Measurements from ENCODE around the gene PDZK1IP1. TPM values are rescaled to one million over a fixed set of nuclear protein-coding genes. Genes with fewer than 3 reads are reported as not detected.

The PDZK1IP1 gene
- total RNA-seq, 1 donor from 2014 or later = not detected

DNA sequence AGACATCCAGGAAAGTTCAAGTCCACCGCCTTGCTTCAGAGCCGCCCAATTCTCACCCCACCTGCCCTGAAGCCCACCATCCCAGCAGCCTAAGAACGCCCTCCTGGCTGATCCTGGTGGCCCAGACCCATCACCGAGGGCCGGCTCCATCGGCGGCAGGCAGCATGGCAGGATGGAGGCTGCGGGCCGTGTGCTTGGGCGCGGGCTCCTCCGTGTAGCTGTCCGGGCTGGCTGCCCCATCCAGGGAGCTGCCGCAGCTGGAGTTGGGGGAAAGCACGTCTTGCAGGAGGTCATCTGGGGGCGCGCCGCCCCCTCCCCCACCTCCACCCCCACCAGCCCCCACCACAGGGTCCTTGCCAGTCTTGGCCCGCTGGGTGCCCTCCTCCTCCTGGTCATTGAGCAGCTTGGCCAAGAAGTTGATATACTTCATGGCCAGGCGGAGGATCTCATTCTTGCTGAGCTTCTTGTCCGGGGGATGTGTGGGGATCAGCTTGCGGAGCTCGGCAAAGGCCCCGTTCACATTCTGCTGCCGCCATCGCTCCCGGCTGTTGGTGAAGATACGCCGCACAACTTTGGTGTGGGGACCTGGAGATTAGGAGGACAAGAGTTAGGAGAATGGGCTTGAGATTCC is 29.9 kb upstream of the PDZK1IP1 start:
- Mint-ChIP-seq H3K27me3 (ENCODE audit: low read depth) (no peaks in the 10 kb centered on the region), H3K4me1 (no peaks in the 10 kb centered on the region)
- DNase-seq (ENCODE audit: low read depth, low spot score) = no peak

GRCh38 chr1:47219001-47219400 is 29.2 kb upstream of the PDZK1IP1 start:
- H3K4me1 Mint-ChIP-seq = no peaks in the 10 kb centered on the region
- TF ChIP-seq, protein P1, sequence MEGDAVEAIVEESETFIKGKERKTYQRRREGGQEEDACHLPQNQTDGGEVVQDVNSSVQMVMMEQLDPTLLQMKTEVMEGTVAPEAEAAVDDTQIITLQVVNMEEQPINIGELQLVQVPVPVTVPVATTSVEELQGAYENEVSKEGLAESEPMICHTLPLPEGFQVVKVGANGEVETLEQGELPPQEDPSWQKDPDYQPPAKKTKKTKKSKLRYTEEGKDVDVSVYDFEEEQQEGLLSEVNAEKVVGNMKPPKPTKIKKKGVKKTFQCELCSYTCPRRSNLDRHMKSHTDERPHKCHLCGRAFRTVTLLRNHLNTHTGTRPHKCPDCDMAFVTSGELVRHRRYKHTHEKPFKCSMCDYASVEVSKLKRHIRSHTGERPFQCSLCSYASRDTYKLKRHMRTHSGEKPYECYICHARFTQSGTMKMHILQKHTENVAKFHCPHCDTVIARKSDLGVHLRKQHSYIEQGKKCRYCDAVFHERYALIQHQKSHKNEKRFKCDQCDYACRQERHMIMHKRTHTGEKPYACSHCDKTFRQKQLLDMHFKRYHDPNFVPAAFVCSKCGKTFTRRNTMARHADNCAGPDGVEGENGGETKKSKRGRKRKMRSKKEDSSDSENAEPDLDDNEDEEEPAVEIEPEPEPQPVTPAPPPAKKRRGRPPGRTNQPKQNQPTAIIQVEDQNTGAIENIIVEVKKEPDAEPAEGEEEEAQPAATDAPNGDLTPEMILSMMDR (conservative IDR thresholded peaks at IDR 0.05) = no peak
- H3K4me3 Mint-ChIP-seq = no peak overlapping the region
- H3K27me3 Mint-ChIP-seq (ENCODE audit: low read depth) = no peaks in the 10 kb centered on the region
- H3K27ac Mint-ChIP-seq (ENCODE audit: unreplicated experiment) = no peak overlapping the region
- no peaks in the 10 kb centered on the region for H3K36me3 Mint-ChIP-seq (ENCODE audit: low read depth)
- H3K9me3 Mint-ChIP-seq = peaks cover 3% of the 10 kb centered on the region
- DNase-seq (ENCODE audit: low read depth, low spot score) = no peak

More for the DNA sequence above, 29.9 kb upstream of the PDZK1IP1 start:
- TF ChIP-seq, protein P1 (conservative IDR thresholded peaks at IDR 0.05) = no peak
- H3K4me3 Mint-ChIP-seq = no peak overlapping the region
- no peak overlapping the region for H3K27ac Mint-ChIP-seq (ENCODE audit: unreplicated experiment)
- no peaks in the 10 kb centered on the region for H3K36me3 Mint-ChIP-seq (ENCODE audit: low read depth)
- peaks cover 3% of the 10 kb centered on the region for H3K9me3 Mint-ChIP-seq

DNA sequence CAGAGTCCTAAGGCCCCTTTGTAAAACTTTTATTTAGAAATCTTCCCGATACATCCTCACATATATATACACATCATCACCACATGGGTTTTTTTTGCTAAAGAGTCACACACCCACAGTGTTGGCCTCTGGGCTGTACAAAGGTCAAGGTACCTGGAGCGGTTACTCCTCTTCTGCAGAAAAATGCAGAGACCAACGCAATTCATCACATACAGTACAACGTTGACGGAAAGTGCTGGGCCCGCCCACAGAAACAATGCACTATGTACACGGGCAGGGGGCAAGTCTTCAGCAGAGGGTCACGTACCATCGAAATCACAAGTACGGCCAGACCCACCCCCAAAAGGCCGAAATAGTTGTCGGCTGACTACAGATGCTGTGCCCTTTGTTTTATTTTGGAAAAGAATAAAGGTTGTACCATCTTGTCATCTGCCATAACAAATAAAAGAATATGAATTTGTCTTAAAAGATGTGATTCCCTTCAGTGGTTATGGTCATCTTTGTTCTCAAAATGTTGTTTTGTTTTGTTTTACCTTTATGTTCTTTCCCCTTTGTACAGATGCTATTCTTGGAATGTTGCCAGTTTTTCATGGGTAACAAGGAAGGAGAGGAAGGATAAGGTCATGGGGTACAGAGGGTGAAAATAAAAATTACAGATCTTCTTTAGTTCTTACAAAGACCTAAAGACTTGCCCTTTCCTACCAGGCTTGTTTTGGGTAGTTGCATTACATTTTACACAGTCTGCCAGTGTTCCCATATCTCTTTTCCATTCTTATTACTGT is 26.6 kb upstream of the PDZK1IP1 start:
- no peak for DNase-seq (ENCODE audit: low read depth, low spot score)
- peaks cover 3% of the 10 kb centered on the region for H3K4me1 Mint-ChIP-seq
- TF ChIP-seq, protein P1 (conservative IDR thresholded peaks at IDR 0.05) = no peak
- H3K27me3 Mint-ChIP-seq (ENCODE audit: low read depth) = no peaks in the 10 kb centered on the region
- peaks cover 3% of the 10 kb centered on the region for H3K9me3 Mint-ChIP-seq
- no peak overlapping the region for H3K27ac Mint-ChIP-seq (ENCODE audit: unreplicated experiment)
- H3K36me3 Mint-ChIP-seq (ENCODE audit: low read depth) = no peaks in the 10 kb centered on the region
- H3K4me3 Mint-ChIP-seq = no peak overlapping the region

DNA sequence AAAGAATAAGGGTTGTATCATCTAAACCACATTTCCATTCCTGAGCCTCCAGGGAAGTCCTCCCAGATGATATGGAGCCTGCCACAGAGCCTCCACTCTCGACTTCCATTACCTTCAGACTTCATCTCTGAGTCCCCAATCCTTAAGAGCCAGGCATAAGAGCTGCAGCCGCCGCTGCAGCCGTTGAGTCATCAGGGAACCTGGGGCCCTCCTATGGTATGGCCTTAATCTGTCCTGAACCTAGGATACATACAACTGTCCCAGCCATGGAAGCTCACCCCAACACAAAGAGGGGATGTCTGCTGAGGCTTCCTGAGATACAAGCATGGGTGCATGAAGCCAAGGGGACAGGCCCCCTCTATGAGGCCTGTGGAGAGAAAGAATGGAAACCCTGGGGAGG is 25.9 kb upstream of the PDZK1IP1 start:
- Mint-ChIP-seq H3K9me3 (peaks cover 3% of the 10 kb centered on the region), H3K4me3 (no peak overlapping the region), H3K27me3 (ENCODE audit: low read depth) (peaks cover 2% of the 10 kb centered on the region), H3K4me1 (peaks cover 3% of the 10 kb centered on the region), H3K27ac (ENCODE audit: unreplicated experiment) (no peak overlapping the region), H3K36me3 (ENCODE audit: low read depth) (no peaks in the 10 kb centered on the region)
- TF ChIP-seq, protein P1 (conservative IDR thresholded peaks at IDR 0.05) = no peak
- no peak for DNase-seq (ENCODE audit: low read depth, low spot score)

GRCh38 chr1:47214549-47214948 is 24.7 kb upstream of the PDZK1IP1 start:
- Mint-ChIP-seq H3K4me3 (no peak overlapping the region), H3K27me3 (ENCODE audit: low read depth) (peaks cover 12% of the 10 kb centered on the region), H3K36me3 (ENCODE audit: low read depth) (no peaks in the 10 kb centered on the region), H3K27ac (ENCODE audit: unreplicated experiment) (no peak overlapping the region), H3K9me3 (no peaks in the 10 kb centered on the region), H3K4me1 (peaks cover 3% of the 10 kb centered on the region)
- TF ChIP-seq, protein P1 (conservative IDR thresholded peaks at IDR 0.05) = no peak
- DNase-seq (ENCODE audit: low read depth, low spot score) = no peak
